HepG2 (cell line): ENCODE measurements around the gene SYN1. TPM values are rescaled to one million over a fixed set of nuclear protein-coding genes. Genes with fewer than 3 reads are reported as not detected.

Source experiments
- ATAC-seq: fragments of 200-7000 bp; cut with Tn5 transposase; 3 replicates; pipeline ENCODE4 v1.9.1; 2020; ENCODE audit warnings: mild to moderate bottlenecking, moderate library complexity
- BruUV-seq: library from RNA; stranded (reverse); fragments of 400-500 nt; replicated peaks from 2 replicates; lab custom pipeline; 2021; lab: Mats Ljungman, UMichigan
- CTCF ChIA-PET: fragments of 300-600 bp; formaldehyde crosslinking; extraction: SDS; loops from one replicate; lab custom pipeline; 2021; ENCODE audit warnings: low total read pairs, inconsistent platforms, low intra/inter-chr PET ratio; lab: Yijun Ruan, JAX
- POLR2A ChIA-PET: fragments of 350-600 bp; sonication (Branson Sonifier 250); formaldehyde crosslinking; loops from one replicate; lab custom pipeline; 2020; ENCODE audit warnings: antibody characterized with exemption, inconsistent platforms; lab: Yijun Ruan, JAX
- DNase-seq: peaks from one replicate; pipeline ENCODE4 v3.0.0-alpha.2; 2015; ENCODE audit warnings: low spot score
- FAIRE-seq: peaks from 3 replicates; lab custom pipeline; 2011; peaks lifted over from hg19 to GRCh38; lab: Jason Lieb, UNC
- H2AFZ ChIP-seq: one replicate; pipeline ENCODE4 v1.6.1; 2011; ENCODE audit warnings: low read length, inconsistent platforms
- H3K27ac ChIP-seq: fragments of 300-600 bp; 3 replicates; pipeline ENCODE4 v1.8.0; 2011; ENCODE audit warnings: mixed run types, mild to moderate bottlenecking, mixed read lengths, low read length, inconsistent platforms; ENCODE audit not compliant: insufficient read depth; ENCODE audit errors: extremely low read length
- H3K27me3 ChIP-seq, 2 experiments: fragments of 200-600 bp in 1 of 2; 2 replicates in 1 of 2; 3 replicates in 1 of 2; pipeline versions ENCODE4 v1.6.0 to v1.8.0; 2011; ENCODE audit warnings: low read length in 2 of 2, mild to moderate bottlenecking in 2 of 2, moderate library complexity in 2 of 2, inconsistent platforms in 1 of 2; ENCODE audit not compliant: insufficient read depth in 2 of 2, control insufficient read depth in 1 of 2
- H3K36me3 ChIP-seq, 2 experiments: fragments of 200-600 bp in 1 of 2; replicated peaks in 1 of 2; 2 replicates in 1 of 2; 3 replicates in 1 of 2; pipeline versions ENCODE4 v1.5.1 to v1.8.0; 2011; ENCODE audit warnings: low read length in 2 of 2, inconsistent platforms in 1 of 2; ENCODE audit not compliant: insufficient read depth in 2 of 2, control insufficient read depth in 1 of 2
- H3K4me1 ChIP-seq: 2 replicates; pipeline ENCODE4 v1.5.1; 2012; ENCODE audit warnings: low read length, inconsistent platforms; ENCODE audit not compliant: insufficient read depth
- H3K4me2 ChIP-seq: 2 replicates; pipeline ENCODE4 v1.6.0; 2011; ENCODE audit warnings: low read depth, low read length, inconsistent platforms
- H3K4me3 ChIP-seq, 3 experiments: fragments of 200-600 bp in 1 of 3; sonication (generic), shearing (Covaris generic) in 1 of 3; replicated peaks in 1 of 3; 2 replicates each; pipeline ENCODE4 v1.5.1; 2011 to 2016; ENCODE audit warnings: low read length in 3 of 3, inconsistent platforms in 2 of 3, low read depth in 2 of 3, mild to moderate bottlenecking in 2 of 3, control low read depth in 1 of 3, mixed read lengths in 1 of 3; ENCODE audit not compliant: insufficient read depth in 1 of 3
- H3K79me2 ChIP-seq: one replicate; pipeline ENCODE4 v1.6.1; 2011; ENCODE audit warnings: low read length, inconsistent platforms; ENCODE audit not compliant: insufficient read depth
- H3K9ac ChIP-seq: 2 replicates; pipeline ENCODE4 v1.6.0; 2011; ENCODE audit warnings: mild to moderate bottlenecking, low read depth, low read length, inconsistent platforms; ENCODE audit not compliant: insufficient read depth
- H3K9me3 ChIP-seq: 2 replicates; pipeline ENCODE4 v1.5.1; 2012; ENCODE audit warnings: mild to moderate bottlenecking, low read length
- H4K20me1 ChIP-seq: 2 replicates; pipeline ENCODE4 v1.6.0; 2011; ENCODE audit warnings: inconsistent platforms, mild to moderate bottlenecking, low read length, moderate library complexity; ENCODE audit not compliant: insufficient read depth
- HHEX ChIP-seq: IDR thresholded peaks from 2 replicates; pipeline ENCODE4 v1.6.1; 2016; ENCODE audit warnings: control low read depth
- NFKB2 ChIP-seq: sonication (generic); formaldehyde crosslinking; IDR thresholded peaks from 2 replicates; pipeline ENCODE4 v1.4.0; 2020; ENCODE audit warnings: missing genetic modification reagents, borderline replicate concordance
- NFRKB ChIP-seq: fragments of 450-650 bp; IDR thresholded peaks from 2 replicates; pipeline ENCODE4 v1.6.1; 2017
- NFYB ChIP-seq: sonication (generic); formaldehyde crosslinking; IDR thresholded peaks from 2 replicates; pipeline ENCODE4 v1.4.0; 2020; ENCODE audit warnings: missing genetic modification reagents
- NFYC ChIP-seq: IDR thresholded peaks from 2 replicates; pipeline ENCODE4 v1.6.1; 2016; ENCODE audit warnings: missing genetic modification reagents, missing compliant biosample characterization
- PRMT3 ChIP-seq: sonication (generic); formaldehyde crosslinking; IDR thresholded peaks from 2 replicates; pipeline ENCODE4 v1.8.1; 2022; ENCODE audit warnings: low read depth, mild to moderate bottlenecking, moderate library complexity, missing genetic modification reagents, borderline replicate concordance
- ZMYM2 ChIP-seq: sonication (generic); formaldehyde crosslinking; IDR thresholded peaks from 2 replicates; pipeline ENCODE4 v1.8.0; 2022; ENCODE audit warnings: mild to moderate bottlenecking, missing genetic modification reagents
- ZNF543 ChIP-seq: sonication (generic); formaldehyde crosslinking; IDR thresholded peaks from 2 replicates; pipeline ENCODE4 v1.4.0; 2020; ENCODE audit warnings: mild to moderate bottlenecking, missing genetic modification reagents
- ZNF768 ChIP-seq: sonication (generic); formaldehyde crosslinking; IDR thresholded peaks from 2 replicates; pipeline ENCODE4 v1.4.0; 2020; ENCODE audit warnings: missing genetic modification reagents
- WGBS: methylation state at CpG from one replicate; pipeline ENCODE4 v1.1.6; 2017; ENCODE audit warnings: low lambda C conversion rate; 5-methylcytosine and 5-hydroxymethylcytosine counted together
- in situ Hi-C: cut with HindIII; loops from 2 replicates; pipeline ENCODE4 v1.10.0; 2017; ENCODE audit warnings: low pct_unique_long_range_greater_than_20kb; ENCODE audit not compliant: extremely low pct_ligation_motif_present
- intact Hi-C: fragments of 100-400 bp; cut with micrococcal nuclease; formaldehyde crosslinking; loops from one replicate; pipeline ENCODE4 v1.10.0; 2022; ENCODE audit not compliant: unreplicated experiment
- polyA plus RNA-seq, 8 experiments: library from polyadenylated mRNA; depleted of rRNA in 3 of 8; stranded (reverse) in 7 of 8; unstranded in 1 of 8; fragments of >200 nt; fragmentation: Illumina TruSeq in 4 of 8; extraction: Trizol in 4 of 8; gene quantifications; 2 replicates each; pipeline versions ENCODE4 v1.2.1 to v1.2.3, GENCODE V29; 2011 to 2016; ENCODE audit warnings: low read depth in 4 of 8, missing spikeins in 1 of 8, mixed read lengths in 1 of 8; ENCODE audit not compliant: insufficient read depth in 1 of 8
- total RNA-seq, 5 experiments: library from RNA; depleted of rRNA; stranded (reverse); fragments of >200 nt; fragmentation: Illumina TruSeq; extraction: Trizol; gene quantifications; 2 replicates each; pipeline ENCODE4 v1.2.3, GENCODE V29; 2016; ENCODE audit warnings: low read depth in 1 of 5
- TF ChIP-seq, protein P1 (sequence below): sonication (generic); formaldehyde crosslinking; IDR thresholded peaks from 2 replicates; pipeline ENCODE4 v1.4.0; 2020; ENCODE audit warnings: low read depth, mild to moderate bottlenecking, missing genetic modification reagents
- TF ChIP-seq, protein P2 (sequence below): sonication (generic); formaldehyde crosslinking; IDR thresholded peaks from 2 replicates; pipeline ENCODE4 v1.4.0; 2020; ENCODE audit warnings: mild to moderate bottlenecking, missing genetic modification reagents

Gene SYN1
- total and polyA plus RNA-seq, 2 of the 13 experiments (the other 11 are each of a cell fraction or from before 2014, with no cell fraction given) = not detected

DNA sequence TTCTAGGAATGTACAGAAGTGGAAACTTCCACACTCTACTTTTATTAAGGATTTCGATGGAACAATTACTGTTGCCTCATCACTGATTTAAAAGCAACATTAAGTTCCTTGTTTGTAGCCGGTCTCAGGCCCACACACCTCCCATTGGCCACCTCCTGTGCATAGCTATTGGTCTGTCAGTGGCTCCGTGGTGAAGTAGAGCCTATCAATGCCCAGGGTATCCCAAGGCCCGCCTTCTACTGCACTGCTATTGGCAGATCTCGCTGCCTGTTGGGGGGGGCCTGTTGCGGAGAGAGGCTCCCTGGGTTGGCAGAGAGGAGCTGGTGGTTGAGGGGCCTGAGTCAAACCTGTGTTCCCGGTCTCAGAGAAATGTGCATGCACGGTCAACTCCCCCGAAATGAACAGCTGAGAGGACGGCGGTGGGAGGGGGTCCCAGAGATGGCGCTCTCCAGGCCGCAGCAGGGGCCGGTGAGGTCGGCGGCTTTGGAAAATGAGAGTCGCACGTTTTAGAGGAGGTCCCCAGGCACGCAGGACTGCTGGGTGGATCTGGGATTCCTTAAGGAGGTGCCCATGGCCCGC is 63.5 kb downstream of the SYN1 start:
- FAIRE-seq (no peak), ATAC-seq (no peak), DNase-seq (no peak)
- Histone ChIP-seq H3K4me2 (no peak overlapping the region), H4K20me1 (no peaks in the 10 kb centered on the region), H3K4me1 (peaks cover 15% of the 10 kb centered on the region), H3K9me3 (no peaks in the 10 kb centered on the region), H3K9ac (no peak overlapping the region), H3K4me3 (no peak overlapping the region), H3K36me3 (no peaks in the 10 kb centered on the region), H3K27me3 (no peaks in the 10 kb centered on the region), H3K79me2 (no peaks in the 10 kb centered on the region), H2AFZ (no peak overlapping the region), H3K27ac (no peak overlapping the region)
- BruUV-seq = no TSS peak
- intact Hi-C loops (no loop called here), in situ Hi-C loops (no loop called here)
- POLR2A ChIA-PET = no interaction called here
- 94% methylated on average over 15 of the region's 20 CpGs for WGBS
- CTCF ChIA-PET = no interaction called here
- TF ChIP-seq NFYB (peak; percentile 49; the same call in 1 of the 2 replicates), NFKB2 (CRISPR knock-in tag) (no peak), NFYC (CRISPR knock-in tag) (peak; percentile 51; the same call in 1 of the 2 replicates)

DNA sequence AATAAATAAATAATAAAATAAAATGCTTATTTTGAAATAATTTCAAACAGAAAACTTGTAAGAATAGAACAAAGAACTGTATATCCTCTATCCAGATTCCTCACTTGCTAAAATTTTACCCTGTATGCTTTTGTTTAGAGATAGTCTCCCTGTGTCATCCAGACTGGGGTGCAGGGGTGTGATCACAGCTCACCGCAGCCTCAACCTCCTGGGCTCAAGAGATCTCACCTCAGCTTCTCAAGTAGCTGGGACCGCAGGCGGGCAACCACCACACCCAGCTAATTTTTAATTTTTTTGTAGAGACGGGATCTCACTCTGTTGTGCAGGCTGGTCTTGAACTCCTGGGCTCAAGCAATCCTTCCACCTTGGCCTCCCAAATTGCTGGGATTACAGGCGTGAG is 76.2 kb downstream of the SYN1 start:
- POLR2A ChIA-PET = no interaction called here
- in situ Hi-C loops = no loop called here

More for the DNA sequence above, 76.2 kb downstream of the SYN1 start:
- no peak for DNase-seq
- Histone ChIP-seq H3K36me3 (no peaks in the 10 kb centered on the region), H3K27ac (no peak overlapping the region), H2AFZ (no peak overlapping the region), H3K4me2 (no peak overlapping the region), H3K9me3 (no peaks in the 10 kb centered on the region), H4K20me1 (no peaks in the 10 kb centered on the region), H3K27me3 (no peaks in the 10 kb centered on the region), H3K79me2 (no peaks in the 10 kb centered on the region), H3K4me3 (no peak overlapping the region), H3K4me1 (no peaks in the 10 kb centered on the region), H3K9ac (no peak overlapping the region)
- no peak for ATAC-seq
- 60% methylated on average over 5 of the region's 5 CpGs for WGBS
- CTCF ChIA-PET = no interaction called here
- FAIRE-seq = no peak
- no TSS peak for BruUV-seq
- intact Hi-C loops = loop anchor here (5.0 kb wide), 1 partner anchor 99 kb away; no protein-coding TSS in a partner anchor
- TF ChIP-seq NFRKB (no peak), ZMYM2 (CRISPR knock-in tag) (no peak), ZNF768 (CRISPR knock-in tag) (no peak), PRMT3 (no peak), HHEX (no peak), ZNF543 (CRISPR knock-in tag) (no peak)
- TF ChIP-seq, protein P1, sequence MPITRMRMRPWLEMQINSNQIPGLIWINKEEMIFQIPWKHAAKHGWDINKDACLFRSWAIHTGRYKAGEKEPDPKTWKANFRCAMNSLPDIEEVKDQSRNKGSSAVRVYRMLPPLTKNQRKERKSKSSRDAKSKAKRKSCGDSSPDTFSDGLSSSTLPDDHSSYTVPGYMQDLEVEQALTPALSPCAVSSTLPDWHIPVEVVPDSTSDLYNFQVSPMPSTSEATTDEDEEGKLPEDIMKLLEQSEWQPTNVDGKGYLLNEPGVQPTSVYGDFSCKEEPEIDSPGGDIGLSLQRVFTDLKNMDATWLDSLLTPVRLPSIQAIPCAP (CRISPR knock-in tag) = no peak
- TF ChIP-seq, protein P2, sequence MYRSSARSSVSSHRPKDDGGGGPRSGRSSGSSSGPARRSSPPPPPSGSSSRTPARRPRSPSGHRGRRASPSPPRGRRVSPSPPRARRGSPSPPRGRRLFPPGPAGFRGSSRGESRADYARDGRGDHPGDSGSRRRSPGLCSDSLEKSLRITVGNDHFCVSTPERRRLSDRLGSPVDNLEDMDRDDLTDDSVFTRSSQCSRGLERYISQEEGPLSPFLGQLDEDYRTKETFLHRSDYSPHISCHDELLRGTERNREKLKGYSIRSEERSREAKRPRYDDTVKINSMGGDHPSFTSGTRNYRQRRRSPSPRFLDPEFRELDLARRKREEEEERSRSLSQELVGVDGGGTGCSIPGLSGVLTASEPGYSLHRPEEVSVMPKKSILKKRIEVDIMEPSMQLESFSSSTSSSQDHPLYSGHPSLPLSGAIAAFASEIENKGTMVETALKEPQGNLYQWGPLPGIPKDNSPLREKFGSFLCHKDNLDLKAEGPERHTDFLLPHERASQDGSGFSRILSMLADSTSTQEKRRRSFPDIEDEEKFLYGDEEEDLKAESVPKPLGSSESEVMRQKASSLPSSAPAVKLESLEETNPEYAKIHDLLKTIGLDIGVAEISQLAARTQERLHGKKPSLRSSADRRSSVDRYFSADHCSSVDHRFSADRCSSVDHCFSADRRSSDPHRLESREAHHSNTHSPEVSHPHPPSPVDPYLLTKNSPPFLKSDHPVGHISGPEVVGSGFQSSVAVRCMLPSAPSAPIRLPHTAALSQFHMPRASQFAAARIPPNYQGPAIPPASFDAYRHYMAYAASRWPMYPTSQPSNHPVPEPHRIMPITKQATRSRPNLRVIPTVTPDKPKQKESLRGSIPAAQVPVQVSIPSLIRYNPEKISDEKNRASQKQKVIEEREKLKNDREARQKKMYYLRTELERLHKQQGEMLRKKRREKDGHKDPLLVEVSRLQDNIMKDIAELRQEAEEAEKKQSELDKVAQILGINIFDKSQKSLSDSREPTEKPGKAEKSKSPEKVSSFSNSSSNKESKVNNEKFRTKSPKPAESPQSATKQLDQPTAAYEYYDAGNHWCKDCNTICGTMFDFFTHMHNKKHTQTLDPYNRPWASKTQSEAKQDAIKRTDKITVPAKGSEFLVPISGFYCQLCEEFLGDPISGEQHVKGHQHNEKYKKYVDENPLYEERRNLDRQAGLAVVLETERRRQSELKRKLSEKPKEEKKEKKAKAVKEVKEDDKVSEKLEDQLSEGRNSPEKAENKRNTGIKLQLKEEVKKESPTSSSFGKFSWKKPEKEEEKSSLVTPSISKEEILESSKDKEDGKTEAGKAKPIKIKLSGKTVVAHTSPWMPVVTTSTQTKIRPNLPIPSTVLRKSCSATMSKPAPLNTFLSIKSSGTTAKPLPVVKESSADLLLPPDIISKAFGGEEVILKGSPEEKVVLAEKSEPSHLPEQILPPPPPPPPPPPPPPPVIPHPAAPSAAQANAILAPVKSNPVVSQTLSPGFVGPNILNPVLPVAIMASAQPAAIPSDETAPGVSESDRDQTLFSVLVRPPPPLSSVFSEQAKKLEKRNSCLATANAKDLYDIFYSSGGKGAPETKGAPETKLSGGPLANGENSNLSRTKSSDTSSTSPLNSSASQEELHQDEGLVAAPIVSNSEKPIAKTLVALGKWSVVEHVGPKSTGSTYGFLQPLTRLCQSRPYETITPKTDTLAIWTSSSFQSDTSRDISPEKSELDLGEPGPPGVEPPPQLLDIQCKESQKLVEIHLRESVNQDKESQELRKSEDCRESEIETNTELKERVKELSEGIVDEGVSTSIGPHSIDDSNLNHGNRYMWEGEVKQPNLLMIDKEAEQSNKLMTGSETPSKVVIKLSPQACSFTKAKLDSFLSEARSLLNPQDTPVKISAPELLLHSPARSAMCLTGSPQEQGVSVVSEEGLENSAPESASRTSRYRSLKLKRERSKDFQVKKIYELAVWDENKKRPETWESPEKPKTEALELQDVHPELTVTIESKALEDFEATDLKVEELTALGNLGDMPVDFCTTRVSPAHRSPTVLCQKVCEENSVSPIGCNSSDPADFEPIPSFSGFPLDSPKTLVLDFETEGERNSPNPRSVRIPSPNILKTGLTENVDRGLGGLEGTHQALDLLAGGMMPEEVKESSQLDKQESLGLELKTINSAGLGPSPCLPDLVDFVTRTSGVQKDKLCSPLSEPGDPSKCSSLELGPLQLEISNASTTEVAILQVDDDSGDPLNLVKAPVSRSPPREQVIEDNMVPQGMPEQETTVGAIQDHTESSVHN (CRISPR knock-in tag) = no peak
- TF ChIP-seq, all 625 proteins: peak for 0
